ENCODE measurements around the gene C1QTNF5.

Gene C1QTNF5

DNA sequence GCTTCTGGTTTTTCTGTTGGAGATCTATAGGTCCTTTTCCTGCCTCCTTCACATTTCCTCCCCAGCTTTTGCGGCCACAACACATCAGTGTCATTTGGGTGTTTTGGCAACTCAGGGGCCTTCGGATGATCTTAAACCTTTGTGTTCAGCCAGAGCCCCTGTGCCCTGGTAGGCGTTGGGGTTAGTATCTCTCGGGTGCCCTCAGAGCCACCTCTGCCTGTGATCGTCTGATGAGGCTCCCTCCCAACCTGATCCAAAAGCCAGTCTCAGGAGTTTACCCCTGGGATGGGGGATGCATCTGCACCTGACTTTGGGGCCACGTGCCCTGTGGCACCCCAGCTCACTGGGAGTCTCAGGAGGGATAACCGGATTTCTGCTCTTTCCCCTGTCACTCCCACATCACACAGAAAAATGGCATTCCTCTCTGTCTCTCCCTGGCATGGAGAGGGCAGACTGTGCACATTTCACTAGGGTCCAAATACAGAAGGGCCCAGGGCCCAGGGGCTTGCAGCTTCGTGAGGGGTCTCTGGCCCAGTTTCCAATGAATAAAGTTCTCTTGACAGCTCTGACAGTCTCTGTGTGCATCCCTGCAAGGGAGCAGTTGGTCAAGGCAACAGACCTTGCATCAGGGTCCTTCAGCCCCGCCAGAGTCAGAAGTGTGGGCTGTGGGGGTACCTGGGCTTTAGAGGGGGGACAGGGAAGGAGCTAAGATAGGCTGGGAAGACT, 3.8 kb downstream of the C1QTNF5 start:
- no peak for DNase-seq

DNA sequence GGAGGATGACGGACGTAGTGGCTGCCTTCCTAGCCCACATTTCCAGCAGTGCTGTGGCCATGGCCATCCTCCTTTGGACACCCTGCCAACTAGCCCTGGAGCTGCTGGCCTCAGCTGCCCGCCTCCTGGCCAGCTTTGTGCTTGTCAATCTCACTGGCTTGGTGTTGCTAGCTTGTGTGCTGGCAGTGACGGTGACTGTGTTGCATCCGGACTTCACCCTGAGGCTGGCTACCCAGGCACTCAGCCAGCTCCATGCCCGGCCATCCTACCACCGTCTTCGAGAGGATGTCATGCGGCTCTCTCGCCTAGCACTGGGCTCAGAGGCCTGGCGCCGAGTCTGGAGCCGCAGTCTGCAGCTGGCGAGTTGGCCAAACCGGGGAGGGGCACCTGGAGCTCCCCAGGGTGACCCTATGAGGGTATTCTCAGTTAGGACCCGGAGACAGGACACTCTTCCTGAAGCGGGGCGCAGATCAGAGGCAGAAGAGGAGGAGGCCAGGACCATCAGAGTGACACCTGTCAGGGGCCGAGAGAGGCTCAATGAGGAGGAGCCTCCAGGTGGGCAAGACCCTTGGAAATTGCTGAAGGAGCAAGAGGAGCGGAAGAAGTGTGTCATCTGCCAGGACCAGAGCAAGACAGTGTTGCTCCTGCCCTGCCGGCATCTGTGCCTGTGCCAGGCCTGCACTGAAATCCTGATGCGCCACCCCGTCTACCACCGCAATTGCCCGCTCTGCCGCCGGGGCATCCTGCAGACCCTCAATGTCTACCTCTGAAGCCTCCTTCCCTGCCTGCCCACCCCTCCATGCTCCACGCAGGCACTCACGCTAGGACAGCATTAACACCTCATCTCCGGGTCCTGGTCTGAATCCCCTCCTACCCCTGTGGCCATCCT, 4.8 kb downstream of the C1QTNF5 start:
- DNase-seq: no peak

DNA sequence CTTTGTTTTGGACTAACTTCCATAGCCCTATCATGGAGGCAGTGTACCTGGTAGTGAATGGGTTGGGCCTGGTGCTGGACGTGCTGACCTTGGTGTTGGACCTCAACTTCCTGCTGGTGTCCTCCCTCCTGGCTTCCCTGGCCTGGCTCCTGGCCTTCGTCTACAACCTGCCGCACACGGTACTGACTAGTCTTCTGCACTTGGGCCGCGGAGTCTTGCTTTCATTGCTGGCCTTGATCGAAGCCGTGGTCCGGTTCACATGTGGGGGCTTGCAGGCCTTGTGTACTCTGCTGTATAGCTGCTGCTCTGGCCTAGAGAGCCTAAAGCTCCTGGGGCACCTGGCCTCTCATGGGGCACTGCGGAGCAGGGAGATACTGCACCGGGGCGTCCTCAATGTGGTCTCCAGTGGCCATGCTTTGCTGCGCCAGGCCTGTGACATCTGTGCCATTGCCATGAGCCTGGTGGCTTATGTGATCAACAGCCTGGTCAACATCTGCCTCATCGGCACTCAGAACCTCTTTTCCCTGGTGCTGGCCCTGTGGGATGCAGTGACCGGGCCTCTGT, 5.5 kb downstream of the C1QTNF5 start:
- no peak for DNase-seq

DNA sequence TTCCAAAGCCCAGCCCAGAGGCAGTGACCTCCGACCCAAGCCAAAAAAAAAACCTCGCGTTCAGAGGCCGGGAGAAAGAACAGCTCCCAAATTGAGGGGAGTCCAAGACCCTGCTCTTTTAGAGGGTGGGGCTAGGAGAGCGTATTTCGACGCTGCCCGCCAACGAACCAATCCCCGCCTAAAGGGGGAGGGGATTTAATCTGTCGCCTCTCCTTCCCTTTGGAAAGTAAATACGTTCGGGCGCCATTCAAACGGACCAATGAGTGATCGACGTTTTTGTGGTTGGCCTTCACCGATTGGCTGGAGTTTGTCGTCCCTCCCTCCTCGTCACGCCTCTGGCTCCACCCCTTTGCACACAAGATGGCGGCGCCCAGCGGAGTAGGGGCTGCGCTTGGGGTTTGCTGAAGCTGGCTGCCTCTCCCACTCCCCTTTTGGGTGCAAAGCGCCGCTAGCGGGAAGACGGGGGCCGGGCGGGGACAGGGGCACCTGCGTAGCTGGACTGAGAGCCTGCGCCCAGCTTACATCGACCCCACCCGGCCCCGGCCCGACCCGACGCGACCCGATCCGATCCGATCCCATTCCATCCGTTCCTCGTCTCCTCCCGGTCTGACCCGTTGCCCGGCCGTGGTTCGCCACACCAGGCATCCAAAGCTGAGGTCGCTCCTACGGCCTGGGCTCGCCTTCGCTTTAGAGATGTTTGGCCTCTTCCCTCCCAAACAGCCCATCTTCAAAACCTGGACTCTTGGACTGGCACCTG, 6.3 kb downstream of the C1QTNF5 start, which contains the start of gene RNF26:
Gene RNF26 (plus strand): TSS at position 354 of the 757 bp plus-strand sequence. CDS start 596 bp downstream, outside the sequence.
- DNase-seq: peak; percentile 89

DNA sequence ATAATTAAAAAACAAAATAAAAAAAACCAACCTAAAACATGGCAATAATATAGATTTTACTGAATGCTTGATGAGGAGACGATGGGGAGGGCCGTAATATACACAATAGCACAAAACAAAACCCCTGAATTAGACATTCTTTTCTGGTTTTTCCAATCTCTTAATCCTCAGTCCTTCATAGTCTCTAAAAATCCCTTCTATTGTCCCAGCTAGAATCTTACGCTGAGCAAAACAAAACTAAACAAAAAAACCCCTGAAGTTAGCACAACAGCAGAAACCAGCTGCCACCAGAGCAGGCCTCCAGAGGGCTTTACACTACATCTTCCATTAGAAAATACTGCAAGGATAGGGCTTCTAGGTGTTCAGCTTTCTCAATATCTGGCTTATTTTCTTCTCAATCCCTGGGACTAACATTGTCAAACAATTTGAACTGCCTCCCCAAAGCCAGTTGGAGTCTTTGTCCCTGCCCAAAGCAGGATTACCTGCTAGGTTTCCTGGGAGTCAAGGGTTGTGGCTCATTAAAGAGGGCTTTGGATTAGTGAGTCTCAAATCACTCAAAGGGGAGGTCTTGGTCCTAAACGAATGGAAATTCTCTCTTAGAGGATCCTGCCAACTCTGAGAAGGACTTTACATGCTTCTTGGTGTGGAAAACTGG, 8.4 kb downstream of the C1QTNF5 start:
- DNase-seq: no peak

DNA sequence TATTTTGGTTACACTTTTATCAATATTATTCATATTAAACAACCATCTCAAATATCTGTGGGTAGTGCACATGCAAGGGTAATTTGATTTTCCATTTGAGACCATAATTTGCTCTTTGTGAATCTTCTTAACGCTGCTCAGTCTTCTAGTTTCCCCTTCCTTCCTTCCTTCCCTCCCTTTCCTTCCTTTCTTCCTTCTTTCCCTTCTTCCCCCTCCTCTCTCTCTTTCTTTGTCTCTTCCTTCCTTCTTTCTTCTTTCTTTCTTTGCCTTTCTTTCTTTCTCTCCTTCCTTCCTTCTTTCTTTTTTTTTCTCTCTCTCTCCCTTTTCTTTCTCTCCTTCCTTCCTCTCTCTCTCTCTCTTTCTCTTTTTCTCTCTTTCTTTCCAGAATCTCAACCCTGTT, 10.4 kb downstream of the C1QTNF5 start:
- DNase-seq: no peak

DNA sequence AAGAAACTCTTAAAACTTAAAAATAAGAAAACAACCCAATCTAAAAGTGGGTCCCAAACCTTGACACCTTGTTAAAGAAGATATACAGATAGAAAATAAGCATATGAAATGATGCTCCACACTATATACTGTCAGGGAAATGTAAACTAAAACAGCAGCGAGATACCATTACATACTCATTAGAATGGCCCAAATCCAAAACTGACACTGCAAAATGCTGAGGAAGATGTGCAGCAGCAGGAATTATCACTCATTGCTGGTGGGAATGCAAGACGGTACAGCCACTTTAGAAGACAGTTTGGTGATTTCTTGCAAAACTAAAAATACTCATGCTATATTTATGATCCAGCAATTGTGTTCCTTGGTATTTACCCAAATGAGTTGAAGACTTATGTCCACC, 11.4 kb downstream of the C1QTNF5 start:
- no peak for DNase-seq

DNA sequence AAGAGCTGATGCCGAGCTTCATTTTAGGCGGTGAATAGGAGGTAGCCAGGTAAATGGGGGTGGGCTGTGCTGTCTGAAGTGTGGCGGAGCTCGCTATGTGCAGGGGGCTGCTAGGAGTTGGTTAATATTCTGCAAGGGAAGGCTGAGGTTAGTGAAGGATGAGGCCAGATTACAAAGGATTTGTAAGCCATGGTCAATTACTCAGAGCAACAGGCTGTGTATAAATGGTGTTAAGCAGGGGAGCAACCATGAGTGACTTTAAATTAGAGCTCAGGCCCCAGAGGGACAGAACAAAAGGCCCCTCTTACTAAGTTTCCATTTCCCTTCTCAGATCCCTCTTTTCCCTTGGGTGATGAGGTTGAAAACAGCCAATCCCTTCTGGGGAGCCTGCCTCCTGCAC, 16.5 kb downstream of the C1QTNF5 start:
- DNase-seq: no peak

DNA sequence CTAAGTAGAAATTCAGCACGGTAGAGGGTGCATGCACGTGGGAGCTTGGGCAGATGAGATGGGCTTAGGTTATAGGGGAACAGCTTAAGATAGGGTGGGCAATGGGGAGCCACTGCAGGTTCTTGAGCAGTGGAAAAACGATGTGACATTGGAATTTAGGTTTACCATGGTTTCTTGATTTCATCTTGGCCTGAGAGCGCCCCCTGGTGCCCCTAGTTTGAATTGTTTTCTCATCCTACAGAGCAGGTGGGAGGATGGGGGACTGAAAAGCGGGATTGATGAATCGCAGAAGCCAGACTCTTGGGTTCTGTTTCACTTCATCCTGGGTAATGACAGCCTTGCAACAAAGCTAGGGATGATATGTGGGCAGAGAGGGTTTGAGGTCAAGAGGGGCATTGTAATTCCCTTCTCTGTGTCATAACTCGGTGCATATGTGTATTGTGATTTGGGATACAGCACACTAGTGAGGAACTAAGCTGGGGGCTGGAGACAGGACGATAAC, 17.1 kb downstream of the C1QTNF5 start:
- peak; percentile 58 for DNase-seq

DNA sequence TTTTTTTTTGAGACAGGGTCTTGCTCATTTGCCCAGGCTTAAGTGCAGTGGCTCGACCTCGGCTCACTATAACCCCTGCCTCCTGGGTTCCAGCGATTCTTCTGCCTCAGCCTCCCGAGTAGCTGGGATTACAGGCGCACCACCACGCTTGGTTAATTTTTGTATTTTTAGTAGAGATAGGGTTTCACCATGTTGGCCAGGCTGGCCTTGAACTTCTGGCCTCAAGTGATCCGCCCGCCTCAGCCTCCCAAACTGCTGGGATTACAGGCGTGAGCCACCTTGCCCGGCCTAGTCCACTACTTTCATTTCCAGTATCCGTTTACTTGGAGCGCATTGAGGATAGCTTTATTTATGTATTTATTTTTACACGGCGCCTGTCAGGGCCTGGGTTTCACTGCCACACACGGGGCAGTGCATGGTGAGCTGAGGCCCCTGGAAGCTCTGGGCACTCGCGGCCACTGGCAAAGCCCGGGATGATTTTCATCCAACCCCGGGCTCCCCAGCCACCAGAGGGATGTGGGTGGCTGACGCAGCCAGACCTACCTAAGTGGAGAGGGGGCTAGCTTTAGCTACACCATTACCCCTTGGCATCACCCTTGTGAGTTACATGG, 17.7 kb downstream of the C1QTNF5 start:
- no peak for DNase-seq

DNA sequence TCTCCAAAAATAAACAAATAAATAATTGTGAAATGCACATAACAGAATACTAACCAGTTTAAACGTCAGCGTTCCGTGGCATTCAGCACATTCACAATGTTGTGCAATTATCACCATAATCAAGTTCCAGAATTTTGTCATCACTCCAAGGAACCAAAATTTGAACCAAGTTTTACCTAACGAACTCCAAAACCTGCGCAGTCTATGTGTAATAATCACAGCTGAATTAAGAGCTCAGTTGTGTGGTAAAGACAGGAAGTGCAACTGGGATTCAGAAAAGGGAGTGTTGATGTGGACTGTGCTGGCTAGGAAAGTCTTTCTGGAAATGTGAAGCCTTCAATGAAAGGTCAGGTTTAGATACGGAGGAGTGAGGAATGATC, 18.3 kb downstream of the C1QTNF5 start:
- DNase-seq: no peak

DNA sequence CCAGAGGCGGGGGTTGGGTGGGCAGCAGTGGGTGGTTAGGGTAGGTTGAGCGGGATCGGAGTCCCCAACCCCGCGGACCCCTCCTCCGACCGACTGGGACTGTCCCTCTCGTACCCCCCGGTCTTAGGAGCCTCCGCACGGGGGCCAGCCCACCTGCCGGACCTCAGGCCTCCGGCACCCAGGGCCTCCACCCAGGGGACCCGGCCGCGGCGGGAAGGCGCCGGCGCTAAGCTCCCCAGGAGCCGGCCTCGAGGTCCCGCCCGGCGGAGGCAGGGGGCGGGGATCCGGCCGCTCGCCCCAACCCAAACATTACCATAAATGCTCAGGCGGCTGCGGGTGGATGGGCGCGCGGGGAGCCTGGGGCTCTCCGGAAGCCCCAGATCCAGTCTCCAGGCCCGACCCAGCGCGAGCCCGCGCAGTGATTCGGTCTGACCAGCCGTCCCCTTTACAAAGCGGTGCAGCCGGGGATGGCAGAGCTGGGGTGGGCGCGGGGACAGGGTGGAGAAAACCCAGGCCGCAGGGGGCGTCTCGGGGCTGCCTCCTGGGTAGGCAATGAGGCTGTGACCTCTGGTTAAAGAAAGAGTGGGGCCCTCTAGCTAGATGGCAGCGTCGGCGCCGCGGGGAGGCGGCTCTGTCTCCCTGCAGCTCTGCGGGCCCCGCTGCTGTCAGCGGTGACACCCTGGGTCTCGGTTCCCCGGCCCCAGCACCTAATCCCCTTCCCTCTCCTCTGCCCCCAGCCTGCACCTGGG, 19.7 kb downstream of the C1QTNF5 start:
- peak; percentile 44 for DNase-seq

DNA sequence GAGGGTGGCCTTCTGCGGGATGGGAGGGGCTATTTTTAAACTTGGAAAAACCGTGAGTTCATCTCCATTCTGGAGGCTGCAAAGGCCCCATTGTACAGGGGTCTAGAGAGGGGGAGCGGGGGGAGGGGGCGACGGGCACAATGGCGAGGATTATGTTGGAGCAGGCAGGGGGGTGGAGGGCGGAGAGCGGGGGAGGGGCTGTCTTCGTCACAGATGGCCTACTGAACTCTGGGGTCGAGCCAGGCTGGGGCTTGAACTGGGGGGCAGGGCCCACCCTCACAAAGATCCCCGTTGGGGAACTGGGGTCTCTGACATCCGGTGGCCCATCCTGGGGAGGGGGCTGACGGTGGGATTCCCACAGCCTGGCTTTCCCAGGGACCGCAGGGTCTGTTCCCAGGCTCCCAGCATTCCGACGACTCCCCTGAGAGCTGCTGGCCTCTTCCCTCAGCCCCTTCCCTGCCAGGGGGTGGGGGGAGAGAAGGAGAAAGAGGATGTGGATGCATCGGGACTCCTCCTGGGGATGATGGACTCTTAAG, 20.4 kb downstream of the C1QTNF5 start:
- no peak for DNase-seq

DNA sequence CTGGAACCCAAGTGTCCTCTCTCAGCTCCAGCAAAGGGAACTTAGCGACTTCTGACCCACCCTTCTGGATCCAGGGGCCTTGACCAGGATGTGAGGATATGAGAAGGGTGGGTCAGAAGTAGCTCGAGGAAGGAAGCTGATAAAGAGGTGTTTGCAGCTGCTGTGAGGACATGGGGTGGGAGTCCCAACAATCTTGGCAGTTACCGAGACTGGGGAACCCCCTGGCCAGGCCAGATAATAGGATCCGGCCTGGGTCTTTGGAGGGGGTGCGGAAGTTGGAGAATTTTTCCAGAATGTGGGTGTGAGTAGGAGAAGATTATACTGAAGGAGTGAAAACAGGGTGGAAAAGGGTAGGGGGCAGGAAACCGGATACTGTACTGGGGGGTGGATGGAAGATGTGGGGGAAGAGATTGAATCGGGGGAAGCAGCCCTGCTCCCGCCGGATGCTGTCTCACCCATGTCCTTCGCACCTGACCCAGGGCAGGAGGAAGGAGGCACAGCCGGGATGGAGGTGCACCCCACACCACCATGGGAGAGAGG, 20.9 kb downstream of the C1QTNF5 start:
- no peak for DNase-seq

DNA sequence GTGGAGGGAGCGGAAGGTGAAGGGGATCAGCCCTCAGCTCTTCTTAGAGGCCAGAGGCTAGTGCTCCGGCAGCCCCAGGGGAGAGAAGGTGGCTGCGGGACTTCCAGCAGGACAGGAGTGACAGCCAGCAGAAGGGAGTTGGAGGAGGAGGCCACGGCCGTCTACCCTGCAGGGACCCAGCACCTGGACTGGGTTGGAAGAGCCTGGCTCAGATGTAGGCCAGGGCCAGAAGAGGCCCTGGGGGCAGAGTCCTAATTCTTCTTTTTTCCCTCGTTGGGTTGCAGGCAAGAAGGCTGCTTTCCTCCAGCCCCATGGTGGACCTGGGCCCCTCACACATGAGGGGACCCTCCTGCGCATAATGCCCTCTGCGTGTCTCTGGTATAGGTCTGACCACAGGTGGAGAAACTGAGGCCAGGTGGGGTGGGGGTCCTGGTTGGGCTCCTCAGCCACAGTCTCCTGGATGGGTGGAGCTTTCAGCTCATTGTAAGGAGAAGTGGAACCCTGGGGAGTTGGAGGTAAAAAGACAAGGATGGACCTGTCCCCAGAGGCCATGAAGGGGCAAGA, 21.5 kb downstream of the C1QTNF5 start:
- DNase-seq: no peak

DNA sequence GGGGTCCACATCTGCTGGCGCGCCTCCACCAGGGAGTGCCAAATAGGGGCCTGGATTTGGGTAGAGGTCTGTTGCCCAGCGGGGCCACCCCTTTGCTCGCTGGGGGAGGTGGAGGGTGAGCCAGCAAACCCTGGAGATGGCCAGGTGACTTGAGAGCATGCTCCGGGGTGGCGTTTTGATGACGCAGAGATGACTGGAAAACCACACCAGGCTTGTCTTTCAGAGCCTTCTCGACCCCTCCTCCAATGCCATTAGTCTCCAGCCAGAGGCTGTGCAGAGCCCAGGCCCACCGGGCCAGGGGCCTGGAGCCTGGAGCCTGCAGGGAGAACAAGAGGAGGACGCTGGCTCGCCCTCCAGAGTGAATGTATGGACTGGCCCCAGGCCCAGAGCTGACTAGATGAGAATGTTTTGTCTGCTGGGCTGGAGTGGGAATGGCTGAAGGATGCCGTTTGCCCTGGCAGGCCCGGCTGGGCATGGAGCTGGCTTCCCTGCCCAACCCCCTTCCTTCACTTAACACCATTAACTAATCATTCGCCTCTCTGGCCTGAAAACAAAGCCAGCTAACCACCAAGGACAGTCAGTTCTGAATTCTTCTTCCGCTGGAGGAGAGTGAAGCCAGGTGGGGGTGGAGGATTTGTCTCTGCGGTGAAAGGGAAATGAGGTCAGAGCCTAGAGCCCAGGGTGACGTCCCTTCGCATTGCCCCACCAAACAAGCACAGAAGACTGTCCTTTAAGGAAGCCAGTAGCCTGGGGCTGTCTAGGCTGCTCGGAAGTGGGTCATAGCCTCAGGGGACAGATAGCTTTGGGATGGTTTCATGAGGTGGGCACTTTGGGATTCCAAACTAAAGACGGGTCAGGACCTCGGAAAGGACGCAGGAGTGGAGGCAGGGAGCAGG, 22.2 kb downstream of the C1QTNF5 start:
- no peak for DNase-seq

DNA sequence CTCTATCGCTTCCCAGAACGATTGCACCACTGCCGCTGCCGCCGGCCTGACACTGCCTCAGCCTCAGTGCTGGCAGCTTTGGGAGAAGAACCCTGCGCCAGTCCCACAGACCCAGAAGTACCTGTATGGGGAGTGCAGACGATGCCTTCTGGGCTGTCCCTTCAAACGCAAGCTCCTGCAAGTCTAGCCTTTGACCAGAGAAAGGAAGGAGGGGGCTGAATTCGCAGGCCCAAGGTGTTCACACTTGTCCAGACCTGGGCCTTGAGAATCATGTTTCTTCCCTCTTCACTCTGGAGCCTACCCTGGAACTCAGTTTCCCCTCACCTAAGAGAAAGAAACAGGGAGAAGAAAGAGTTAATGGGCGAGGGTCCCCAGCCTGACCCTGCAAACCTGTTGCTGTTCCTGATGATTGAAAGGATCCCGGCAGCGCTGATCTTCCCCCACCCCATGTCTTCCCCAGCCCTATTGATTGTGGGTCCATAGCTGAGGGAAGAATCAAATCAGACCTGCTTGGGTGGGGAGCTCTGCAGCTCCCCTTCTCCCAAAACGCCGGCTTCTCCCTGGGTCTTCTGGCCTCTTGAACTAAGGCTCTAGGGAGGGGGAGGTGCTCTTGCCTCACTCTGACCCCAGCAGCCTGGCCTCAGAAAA, 23.0 kb downstream of the C1QTNF5 start:
- no peak for DNase-seq
